ENCODE results near the gene C1orf105.
"Not testable (repeated sequence)": the region's sequence is repeated elsewhere in the genome, so short reads cannot be mapped to it uniquely, and the experiment has no call there.

C1orf105 gene

GRCh38 chr1:172420385-172420784 lies at the start of gene C1orf105:
Gene C1orf105 (plus strand): TSS chr1:172420685. CDS start chr1:172420886, 201 bp downstream.
- no peak for DNase-seq

GRCh38 chr1:172371646-172372045 lies 48.8 kb upstream of the C1orf105 start:
- DNase-seq: not testable (repeated sequence)

GRCh38 chr1:172373864-172374263 lies 46.6 kb upstream of the C1orf105 start:
- DNase-seq: no peak

GRCh38 chr1:172375211-172375631 lies 45.3 kb upstream of the C1orf105 start:
- DNase-seq: no peak

GRCh38 chr1:172376431-172376830 lies 44.1 kb upstream of the C1orf105 start:
- no peak for DNase-seq

- no peak for DNase-seq
Measured at GRCh38 chr1:172377565-172377964, 42.9 kb upstream of the C1orf105 start.

GRCh38 chr1:172378109-172378760 lies 42.2 kb upstream of the C1orf105 start:
- no peak for DNase-seq

- no peak for DNase-seq
Measured at GRCh38 chr1:172380441-172381244, 39.8 kb upstream of the C1orf105 start.

- no peak for DNase-seq
Measured at GRCh38 chr1:172381946-172382345, 38.5 kb upstream of the C1orf105 start.

GRCh38 chr1:172382406-172382805 lies 38.1 kb upstream of the C1orf105 start:
- no peak for DNase-seq

- DNase-seq: no peak
Measured at GRCh38 chr1:172382990-172383389, 37.5 kb upstream of the C1orf105 start.

- DNase-seq: no peak
Measured at GRCh38 chr1:172383536-172383935, 36.9 kb upstream of the C1orf105 start.

GRCh38 chr1:172384656-172385055 lies 35.8 kb upstream of the C1orf105 start:
- DNase-seq: no peak

GRCh38 chr1:172386046-172386445 lies 34.4 kb upstream of the C1orf105 start:
- DNase-seq: no peak

- DNase-seq: no peak
Measured at GRCh38 chr1:172388490-172388889, 32.0 kb upstream of the C1orf105 start.

- no peak for DNase-seq
Measured at GRCh38 chr1:172390301-172390682, 30.2 kb upstream of the C1orf105 start.

GRCh38 chr1:172390683-172391551 lies 29.6 kb upstream of the C1orf105 start:
- no peak for DNase-seq

- no peak for DNase-seq
Measured at GRCh38 chr1:172391976-172392375, 28.5 kb upstream of the C1orf105 start.

GRCh38 chr1:172393354-172393753 lies 27.1 kb upstream of the C1orf105 start:
- DNase-seq: no peak

GRCh38 chr1:172394141-172394751 lies 26.2 kb upstream of the C1orf105 start:
- no peak for DNase-seq

- no peak for DNase-seq
Measured at GRCh38 chr1:172394811-172395210, 25.7 kb upstream of the C1orf105 start.

- no peak for DNase-seq
Measured at GRCh38 chr1:172395576-172395975, 24.9 kb upstream of the C1orf105 start.

GRCh38 chr1:172397221-172397620 lies 23.3 kb upstream of the C1orf105 start:
- no peak for DNase-seq

Measured in NCI-H187 treated with DMSO at 0.1 percent for 48 hours (cell line).